22Rv1 (cell line): ENCODE measurements around the gene RNF157.

Experiments
- H3K27ac ChIP-seq: fragments of 450-650 bp; 2 replicates; pipeline ENCODE4 v1.5.1; 2017
- CTCF ChIP-seq: fragments of 450-650 bp; IDR thresholded peaks from 2 replicates; pipeline ENCODE4 v1.5.1; 2017; ENCODE audit warnings: mild to moderate bottlenecking
- ZFX ChIP-seq: fragments of 450-650 bp; IDR thresholded peaks from 2 replicates; pipeline ENCODE4 v1.6.1; 2017; ENCODE audit warnings: antibody characterized with exemption, borderline replicate concordance

Gene RNF157

GRCh38 chr17:76130473-76130872, 109.8 kb downstream of the RNF157 start:
- TF ChIP-seq ZFX = no peak
- TF ChIP-seq CTCF = no peak

GRCh38 chr17:76125922-76126321, 114.4 kb downstream of the RNF157 start:
- no peak overlapping the region for H3K27ac ChIP-seq
- TF ChIP-seq CTCF = no peak
- TF ChIP-seq ZFX = no peak

More at GRCh38 chr17:76130473-76130872, 109.8 kb downstream of the RNF157 start:
- H3K27ac ChIP-seq = no peak overlapping the region

- TF ChIP-seq CTCF (no peak), ZFX (no peak)
Observed at GRCh38 chr17:76125391-76125675, 115.0 kb downstream of the RNF157 start.

GRCh38 chr17:76124582-76125390, 115.5 kb downstream of the RNF157 start:
- no peak overlapping the region for H3K27ac ChIP-seq
- TF ChIP-seq ZFX (no peak), CTCF (no peak; the same call in 1 of the 2 replicates)

More at GRCh38 chr17:76125391-76125675, 115.0 kb downstream of the RNF157 start:
- no peak overlapping the region for H3K27ac ChIP-seq

- no peak overlapping the region for H3K27ac ChIP-seq
- no peak for TF ChIP-seq ZFX
- no peak for TF ChIP-seq CTCF
Observed at GRCh38 chr17:76123749-76124581, 116.3 kb downstream of the RNF157 start.

- no peak overlapping the region for H3K27ac ChIP-seq
- TF ChIP-seq CTCF (no peak), ZFX (no peak)
Observed at GRCh38 chr17:76123191-76123499, 117.1 kb downstream of the RNF157 start.
